ENCODE measurements around the gene COLEC11. TPM values are rescaled to one million over a fixed set of nuclear protein-coding genes. Genes with fewer than 3 reads are reported as not detected.
"Not testable (repeated sequence)": the region's sequence is repeated elsewhere in the genome, so short reads cannot be mapped to it uniquely, and the experiment has no call there.

COLEC11 gene
- total RNA-seq, 1 experiment from 2014 or later: 0.77 TPM

- Histone ChIP-seq H3K4me1 (ENCODE audit: insufficient read depth, low read length, poor library complexity, severe bottlenecking) (no peaks in the 10 kb centered on the region), H3K27ac (ENCODE audit: low read depth, low read length, poor library complexity, severe bottlenecking) (no peak overlapping the region), H3K4me3 (ENCODE audit: low read depth, low read length, poor library complexity, severe bottlenecking) (no peak overlapping the region), H3K27me3 (replicated peaks; ENCODE audit: insufficient read depth, low read depth, low read length, poor library complexity) (no peaks in the 10 kb centered on the region), H3K36me3 (ENCODE audit: insufficient read depth, low read length, poor library complexity, severe bottlenecking) (peaks cover 4% of the 10 kb centered on the region), H3K9me3 (ENCODE audit: low read depth, low read length, poor library complexity, severe bottlenecking) (no peaks in the 10 kb centered on the region)
- intact Hi-C loops (cut with micrococcal nuclease; ENCODE audit: unreplicated experiment): no loop called here
- POLR2A ChIA-PET (ENCODE audit: low non-redundant PET): no interaction called here
- DNase-seq (ENCODE audit: low spot score): no peak
- BruUV-seq (replicated peaks): no TSS peak
- CTCF ChIA-PET: no interaction called here
- TF ChIP-seq CTCF (conservative IDR thresholded peaks at IDR 0.05; ENCODE audit: low read depth, low read length): no peak
- no peak for TF ChIP-seq EZH2 (IDR thresholded peaks at IDR 0.05; ENCODE audit: borderline replicate concordance, low read depth, low read length, poor library complexity, severe bottlenecking)
Observed at GRCh38 chr2:3563521-3563976, 31.4 kb upstream of the COLEC11 start.

- ChIA-PET POLR2A (ENCODE audit: low non-redundant PET) (no interaction called here), CTCF (no interaction called here)
- TF ChIP-seq EZH2 (IDR thresholded peaks at IDR 0.05; ENCODE audit: borderline replicate concordance, low read depth, low read length, poor library complexity, severe bottlenecking) (no peak), CTCF (conservative IDR thresholded peaks at IDR 0.05; ENCODE audit: low read depth, low read length) (no peak)
- Histone ChIP-seq H3K9me3 (ENCODE audit: low read depth, low read length, poor library complexity, severe bottlenecking) (no peaks in the 10 kb centered on the region), H3K27me3 (replicated peaks; ENCODE audit: insufficient read depth, low read depth, low read length, poor library complexity) (no peaks in the 10 kb centered on the region), H3K27ac (ENCODE audit: low read depth, low read length, poor library complexity, severe bottlenecking) (no peak overlapping the region), H3K4me3 (ENCODE audit: low read depth, low read length, poor library complexity, severe bottlenecking) (no peak overlapping the region), H3K36me3 (ENCODE audit: insufficient read depth, low read length, poor library complexity, severe bottlenecking) (peaks cover 4% of the 10 kb centered on the region), H3K4me1 (ENCODE audit: insufficient read depth, low read length, poor library complexity, severe bottlenecking) (no peaks in the 10 kb centered on the region)
- DNase-seq (ENCODE audit: low spot score): no peak
- intact Hi-C loops (cut with micrococcal nuclease; ENCODE audit: unreplicated experiment): no loop called here
- BruUV-seq (replicated peaks): no TSS peak
Observed at GRCh38 chr2:3565117-3565516, 29.8 kb upstream of the COLEC11 start.

GRCh38 chr2:3566806-3567205 lies 28.1 kb upstream of the COLEC11 start:
- intact Hi-C loops (cut with micrococcal nuclease; ENCODE audit: unreplicated experiment): no loop called here
- Histone ChIP-seq H3K27me3 (replicated peaks; ENCODE audit: insufficient read depth, low read depth, low read length, poor library complexity) (no peaks in the 10 kb centered on the region), H3K4me3 (ENCODE audit: low read depth, low read length, poor library complexity, severe bottlenecking) (no peak overlapping the region), H3K27ac (ENCODE audit: low read depth, low read length, poor library complexity, severe bottlenecking) (no peak overlapping the region), H3K4me1 (ENCODE audit: insufficient read depth, low read length, poor library complexity, severe bottlenecking) (no peaks in the 10 kb centered on the region), H3K36me3 (ENCODE audit: insufficient read depth, low read length, poor library complexity, severe bottlenecking) (no peaks in the 10 kb centered on the region), H3K9me3 (ENCODE audit: low read depth, low read length, poor library complexity, severe bottlenecking) (no peaks in the 10 kb centered on the region)
- POLR2A ChIA-PET (ENCODE audit: low non-redundant PET): no interaction called here
- DNase-seq (ENCODE audit: low spot score): no peak
- BruUV-seq (replicated peaks): no TSS peak
- no peak for TF ChIP-seq CTCF (conservative IDR thresholded peaks at IDR 0.05; ENCODE audit: low read depth, low read length)
- TF ChIP-seq EZH2 (IDR thresholded peaks at IDR 0.05; ENCODE audit: borderline replicate concordance, low read depth, low read length, poor library complexity, severe bottlenecking): no peak
- CTCF ChIA-PET: no interaction called here

- H3K27ac ChIP-seq (ENCODE audit: low read depth, low read length, poor library complexity, severe bottlenecking); H3K9me3 ChIP-seq (ENCODE audit: low read depth, low read length, poor library complexity, severe bottlenecking); CTCF ChIA-PET; H3K4me3 ChIP-seq (ENCODE audit: low read depth, low read length, poor library complexity, severe bottlenecking); POLR2A ChIA-PET (ENCODE audit: low non-redundant PET); H3K36me3 ChIP-seq (ENCODE audit: insufficient read depth, low read length, poor library complexity, severe bottlenecking); DNase-seq (ENCODE audit: low spot score); BruUV-seq (replicated peaks); H3K4me1 ChIP-seq (ENCODE audit: insufficient read depth, low read length, poor library complexity, severe bottlenecking); H3K27me3 ChIP-seq (replicated peaks; ENCODE audit: insufficient read depth, low read depth, low read length, poor library complexity); intact Hi-C loops (cut with micrococcal nuclease; ENCODE audit: unreplicated experiment): not testable (repeated sequence)
Observed at GRCh38 chr2:3569656-3570055, 25.3 kb upstream of the COLEC11 start.

All from A673 (cell line).